Activated T-cell treated with anti-CD3 and anti-CD28 coated beads, Interleukin-2, amount 50 U/mL, for 48 hours (primary cell): ENCODE data around the gene GPR183.
"Not testable (repeated sequence)": the region's sequence is repeated elsewhere in the genome, so short reads cannot be mapped to it uniquely, and the experiment has no call there.

ENCODE experiments used
- DNase-seq, 2 experiments: peaks; one replicate each; pipeline ENCODE4 v3.0.0-alpha.2; 2020

The GPR183 gene

DNA sequence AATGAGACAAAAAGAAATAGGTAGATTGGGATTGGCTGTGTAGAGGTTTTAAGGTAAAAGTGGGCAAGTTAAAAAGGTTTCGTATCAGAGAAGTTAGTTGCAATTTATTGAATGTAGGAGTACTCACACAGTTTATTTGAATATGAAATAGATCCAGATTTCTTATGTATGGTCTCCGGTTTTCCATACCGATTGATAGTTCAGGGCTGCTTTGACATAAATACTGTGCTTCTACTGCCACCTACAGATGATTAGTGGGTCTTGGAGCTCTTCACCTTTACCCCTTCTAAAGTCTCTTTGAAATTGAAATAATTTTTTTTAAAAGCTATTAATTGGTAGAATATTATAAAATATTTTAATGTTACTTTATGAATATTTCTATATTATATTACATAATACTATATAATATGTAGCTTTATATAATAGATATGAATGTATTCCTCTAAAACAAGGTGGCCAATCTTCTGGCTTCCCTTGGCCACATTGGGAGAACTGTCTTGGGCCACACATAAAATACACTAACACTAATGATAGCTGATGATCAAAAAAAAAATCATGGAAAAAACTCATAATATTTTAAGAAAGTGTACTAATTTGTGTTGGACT lies 41.3 kb downstream of the GPR183 start:
- DNase-seq: no peak

DNA sequence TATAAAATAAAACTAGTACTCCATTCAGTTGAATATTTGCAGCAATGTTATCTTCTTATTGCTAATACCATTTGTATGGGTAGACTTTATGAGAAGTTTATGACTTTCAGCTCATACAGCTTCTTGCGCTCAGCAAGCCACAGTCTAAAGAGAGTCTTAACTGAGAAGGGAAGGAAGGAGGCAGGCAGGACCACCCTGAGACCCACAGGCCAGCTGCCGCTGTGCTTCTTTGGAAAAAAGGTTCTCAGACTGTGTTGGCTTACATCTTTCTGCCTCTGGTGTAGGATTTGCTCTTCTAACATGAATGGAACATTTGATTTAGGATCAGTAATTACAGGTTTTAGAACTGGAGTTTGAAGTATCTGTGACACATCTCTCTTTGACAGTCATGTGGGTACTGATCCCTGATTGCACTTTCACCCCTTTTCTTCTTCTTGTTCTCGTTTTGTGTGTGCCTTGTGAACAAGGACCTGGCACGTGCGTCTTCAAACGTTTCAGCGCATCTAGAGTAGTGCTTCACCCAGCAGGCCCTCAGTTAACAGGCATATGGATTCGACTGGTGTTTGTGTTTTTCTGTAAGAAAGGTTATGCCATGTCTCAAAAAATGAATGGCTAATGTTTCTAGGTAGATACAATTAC lies 41.9 kb downstream of the GPR183 start:
- peak; percentile 67 for DNase-seq

- DNase-seq: no peak
Observed at GRCh38 chr13:99264051-99264450, 43.1 kb downstream of the GPR183 start.

- DNase-seq: no peak
Observed at GRCh38 chr13:99263126-99263785, 43.9 kb downstream of the GPR183 start.

DNA sequence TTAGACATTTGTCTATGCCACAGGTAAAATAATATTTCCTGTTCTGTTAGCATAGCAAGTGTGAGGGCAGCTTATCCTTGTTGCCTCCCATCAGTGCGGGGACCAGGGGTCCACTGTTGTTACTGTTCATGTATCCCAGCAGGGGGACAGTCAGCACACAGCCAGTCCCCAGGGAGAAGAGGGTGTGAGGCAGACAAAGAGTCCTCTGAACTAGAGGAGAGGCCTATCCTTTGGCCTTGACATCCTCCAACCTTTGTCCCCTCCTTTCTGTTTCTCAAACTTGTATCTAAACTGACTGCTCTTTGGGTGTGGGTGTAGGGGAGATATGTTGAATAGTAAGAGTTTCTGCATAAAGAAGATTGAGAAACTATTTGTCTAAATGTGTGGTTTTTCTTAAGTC lies 46.1 kb downstream of the GPR183 start:
- DNase-seq: no peak

DNA sequence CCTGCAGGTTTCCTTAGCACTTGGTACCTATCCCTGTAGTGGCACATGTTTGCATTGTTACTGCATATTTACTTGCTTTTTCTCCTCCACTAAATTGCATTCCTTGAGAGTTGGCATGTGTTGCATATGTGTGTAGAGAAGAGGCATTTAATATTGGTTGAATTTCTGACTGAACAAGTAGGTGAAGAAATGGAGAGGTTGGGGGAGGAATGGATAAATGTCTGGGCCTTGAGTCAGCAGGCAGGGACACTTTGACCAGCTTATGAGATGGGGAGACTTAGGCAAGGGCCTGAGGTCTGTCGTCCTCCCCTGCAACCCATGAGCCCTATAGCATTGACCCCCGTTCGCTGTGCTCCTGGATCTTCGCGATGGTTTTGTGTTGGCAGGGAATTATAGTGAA lies 47.0 kb downstream of the GPR183 start:
- DNase-seq: no peak

DNA sequence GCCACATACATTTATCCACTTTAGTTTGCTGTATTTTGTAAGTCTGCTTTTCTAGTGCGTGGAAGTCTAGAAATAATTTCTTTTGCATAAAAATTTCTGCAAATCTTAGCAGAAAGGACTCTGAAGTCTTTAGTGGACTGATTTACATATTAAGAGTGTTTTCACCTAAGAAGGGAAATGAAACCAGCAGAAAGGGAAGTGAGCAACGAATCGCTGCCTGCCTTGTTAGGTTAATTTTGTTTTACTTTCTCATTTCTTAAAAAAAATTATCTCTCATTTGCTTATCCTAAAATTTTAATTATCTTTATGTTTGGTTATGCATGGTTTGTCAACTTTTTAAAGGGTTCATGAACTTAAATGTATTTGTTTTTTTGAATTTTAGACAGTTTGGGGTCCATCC lies 48.3 kb downstream of the GPR183 start:
- no peak for DNase-seq

GRCh38 chr13:99258210-99258860 lies 48.9 kb downstream of the GPR183 start, which contains the start of gene GPR18:
Gene GPR18 (minus strand): TSS chr13:99258379. CDS start chr13:99255872, 2,507 bp downstream.
- no peak for DNase-seq

DNA sequence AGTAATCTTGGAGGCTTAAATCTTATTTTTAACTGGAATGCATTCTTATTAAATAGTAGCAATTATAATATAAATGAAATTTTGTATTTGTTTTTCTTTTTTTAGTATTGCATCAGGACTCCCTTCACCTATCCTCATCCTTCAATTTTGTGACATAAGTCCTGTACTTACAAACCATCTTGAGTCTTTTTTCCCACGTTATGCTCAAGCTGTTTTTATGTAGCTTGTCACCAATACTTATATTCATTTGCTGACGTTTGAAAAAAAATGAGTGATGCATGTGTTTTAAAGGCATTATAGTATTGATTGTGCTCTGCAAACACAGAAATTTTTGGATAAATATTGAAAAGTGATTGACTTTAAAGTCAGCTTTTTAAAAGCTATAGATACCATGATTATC lies 49.9 kb downstream of the GPR183 start:
- no peak for DNase-seq

GRCh38 chr13:99256709-99257108 lies 50.5 kb downstream of the GPR183 start:
- DNase-seq: no peak

DNA sequence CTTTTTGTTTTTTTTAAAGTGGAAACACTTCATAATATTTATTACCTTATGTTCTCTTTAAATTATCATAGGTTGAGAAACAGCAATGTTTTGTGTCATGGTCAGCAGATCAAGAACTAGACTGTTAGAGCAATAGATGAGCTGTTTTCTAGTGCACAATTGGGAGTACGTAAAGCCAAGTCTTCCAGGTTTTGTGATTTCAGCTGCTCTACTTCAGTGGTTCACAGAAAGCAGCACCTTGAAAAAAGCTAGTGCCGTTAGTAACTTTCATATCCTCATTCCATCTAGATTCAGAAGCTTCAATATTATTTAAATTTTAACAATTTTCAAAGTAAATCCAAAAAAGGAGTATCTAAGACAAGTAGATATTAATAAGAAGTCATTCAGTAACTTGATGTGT lies 50.9 kb downstream of the GPR183 start:
- no peak for DNase-seq

DNA sequence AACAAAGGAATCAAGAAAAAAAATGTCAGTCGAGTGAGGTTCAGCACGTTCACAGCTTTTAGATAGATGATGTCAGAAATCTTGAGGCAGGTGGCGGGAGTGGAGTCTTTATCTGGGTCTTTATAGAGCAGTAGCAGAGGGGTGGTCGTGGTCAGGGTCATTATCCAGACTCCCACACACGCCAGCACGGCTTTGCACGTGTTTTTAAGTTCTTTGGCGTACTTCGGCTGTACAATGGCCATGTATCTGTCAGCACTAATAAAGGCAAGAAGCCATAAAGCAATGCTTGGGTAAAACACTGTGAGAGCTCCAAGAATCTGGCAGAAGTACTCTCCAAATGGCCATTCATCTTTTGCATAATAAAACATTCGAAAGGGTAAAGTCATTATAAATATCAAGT lies 51.9 kb downstream of the GPR183 start:
- no peak for DNase-seq

DNA sequence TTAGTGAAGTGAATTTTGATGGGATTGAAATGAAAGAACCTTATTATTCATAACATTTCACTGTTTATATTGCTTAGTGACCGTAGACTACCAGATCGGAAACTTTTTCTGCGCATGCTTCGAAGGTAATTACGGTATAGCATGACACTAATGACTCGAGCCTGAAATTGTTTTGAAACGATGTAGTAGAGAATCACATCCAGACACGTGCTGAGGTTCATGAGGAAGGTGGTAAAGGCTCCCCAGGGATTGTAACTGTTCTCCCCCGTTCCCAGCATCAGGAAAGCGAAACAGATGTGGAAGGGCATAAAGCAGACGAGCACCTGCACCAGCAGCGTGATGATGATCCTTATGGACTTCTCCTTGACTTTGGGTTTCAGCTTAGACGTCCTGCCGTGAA lies 52.4 kb downstream of the GPR183 start:
- no peak for DNase-seq

GRCh38 chr13:99251921-99252320 lies 55.3 kb downstream of the GPR183 start:
- DNase-seq: no peak

DNA sequence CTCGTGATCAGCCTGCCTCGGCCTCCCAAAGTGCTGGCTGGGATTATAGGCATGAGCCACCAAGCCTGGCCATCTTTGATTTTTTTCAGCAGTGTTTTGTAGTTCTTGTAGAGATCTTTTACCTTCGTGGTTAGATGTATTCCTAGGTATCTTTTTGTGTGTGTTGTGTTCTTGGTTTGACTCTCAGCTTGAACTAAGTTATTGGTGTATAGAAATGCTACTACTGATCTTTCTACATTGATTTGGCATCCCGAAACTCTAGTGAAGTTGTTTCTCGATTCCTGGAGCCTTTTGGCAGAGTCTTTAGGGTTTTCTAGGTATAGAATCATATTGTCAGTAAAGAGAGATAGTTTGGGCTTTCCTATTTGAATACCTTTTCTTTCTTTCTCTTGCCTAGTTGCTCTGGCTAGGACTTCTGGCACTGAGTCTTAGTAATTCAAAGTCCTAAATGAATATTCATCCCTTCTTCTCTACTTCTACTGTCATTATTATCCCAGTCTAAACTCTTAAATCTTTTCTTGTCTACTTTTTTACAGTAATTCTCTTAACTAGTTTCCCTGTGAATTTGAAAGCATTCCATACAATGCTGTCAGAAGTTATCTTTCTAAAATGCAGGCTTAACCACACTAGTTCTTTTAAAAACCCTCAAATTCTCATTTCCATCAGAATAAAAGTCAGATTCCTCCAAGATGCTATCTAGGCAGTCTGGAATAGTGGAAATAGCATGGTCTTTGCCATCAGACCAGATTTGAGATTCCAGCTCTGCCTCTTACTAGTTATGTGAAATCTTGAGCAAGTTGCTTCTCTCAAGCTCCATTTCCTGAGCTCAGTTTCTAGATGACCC lies 56.0 kb downstream of the GPR183 start:
- no peak for DNase-seq

DNA sequence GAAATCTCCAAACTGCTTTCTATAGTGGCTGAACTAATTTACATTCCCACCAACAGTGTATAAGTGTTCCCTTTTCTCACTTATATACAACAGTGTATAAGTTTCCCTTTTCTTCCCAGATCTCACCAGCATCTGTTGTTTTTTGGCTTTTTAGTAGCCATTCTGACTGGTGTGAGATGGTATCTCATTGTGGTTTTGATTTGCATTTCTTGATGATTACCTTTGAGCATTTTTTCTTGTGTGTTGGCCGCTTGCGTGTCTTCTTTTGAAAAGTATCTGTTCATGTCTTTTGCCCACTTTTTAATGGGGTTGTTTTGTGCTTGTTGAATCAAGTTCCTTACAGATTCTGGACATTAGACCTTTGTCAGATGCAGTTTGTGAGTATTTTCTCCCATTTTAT lies 57.6 kb downstream of the GPR183 start:
- DNase-seq: not testable (repeated sequence)

DNA sequence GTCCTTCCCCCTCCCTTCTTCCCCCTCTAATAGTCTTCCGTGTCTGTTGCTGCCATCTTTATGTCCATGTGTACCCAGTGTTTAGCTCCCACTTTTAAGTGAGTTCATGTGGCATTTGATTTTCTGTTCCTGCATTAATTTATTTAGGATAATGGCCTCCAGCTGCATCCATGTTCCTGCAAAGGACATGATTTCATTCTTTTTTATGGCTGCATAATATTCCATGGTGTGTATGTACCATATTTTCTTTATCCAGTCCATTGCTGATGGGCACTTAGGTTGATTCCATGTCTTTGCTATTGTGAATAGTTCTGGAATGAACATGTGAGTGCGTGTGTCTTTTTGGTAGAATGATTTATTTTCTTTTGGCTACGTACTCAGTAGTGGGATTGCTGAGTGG lies 58.0 kb downstream of the GPR183 start:
- DNase-seq: not testable (repeated sequence)

- no peak for DNase-seq
Observed at GRCh38 chr13:99246100-99246499, 61.1 kb downstream of the GPR183 start.
